Thyroid gland (tissue), 4 donors: ENCODE measurements around the gene MAFB. TPM values are rescaled to one million over a fixed set of nuclear protein-coding genes. Genes with fewer than 3 reads are reported as not detected.
A peak's percentile ranks its signal among the peaks of the same experiment; 100 is the strongest.
"Not testable (repeated sequence)": the region's sequence is repeated elsewhere in the genome, so short reads cannot be mapped to it uniquely, and the experiment has no call there.

Source experiments
- DNase-seq, 2 donors: peaks; one replicate each; pipeline ENCODE4 v3.0.0-alpha.2; 2019
- H3K27ac ChIP-seq, 3 donors: fragments of 200-600 bp; sonication (generic); 1 replicate in 2 of 3; 2 replicates in 1 of 3; pipeline ENCODE4 v1.5.1; 2016 to 2019; ENCODE audit warnings: mild to moderate bottlenecking in 1 of 3, moderate library complexity in 1 of 3
- H3K27me3 ChIP-seq: fragments of 200-600 bp; sonication (generic); one replicate; pipeline ENCODE4 v1.5.1; 2019
- H3K36me3 ChIP-seq, 2 donors: fragments of 200-600 bp; sonication (generic); one replicate each; pipeline ENCODE4 v1.5.1; 2016 to 2019
- H3K4me1 ChIP-seq, 2 donors: fragments of 200-600 bp; sonication (generic); one replicate each; pipeline ENCODE4 v1.5.1; 2017 to 2019
- H3K4me3 ChIP-seq, 3 donors: fragments of 200-600 bp; sonication (generic); replicated peaks in 1 of 3; 1 replicate in 2 of 3; 2 replicates in 1 of 3; pipeline ENCODE4 v1.5.1; 2016; ENCODE audit warnings: mild to moderate bottlenecking in 1 of 3
- H3K9me3 ChIP-seq: fragments of 200-600 bp; sonication (generic); one replicate; pipeline ENCODE4 v1.5.1; 2017
- POLR2A ChIP-seq, 2 donors: fragments of 450-650 bp; IDR thresholded peaks; one replicate each; pipeline ENCODE4 v1.6.1; 2017; ENCODE audit warnings: antibody characterized with exemption in 2 of 2, mild to moderate bottlenecking in 2 of 2, moderate library complexity in 1 of 2
- WGBS, 2 donors: methylation state at CpG; one replicate each; pipeline ENCODE4 v1.1.5; 2017; 5-methylcytosine and 5-hydroxymethylcytosine counted together
- intact Hi-C: fragments of 100-400 bp; cut with DNase I; formaldehyde crosslinking; loops from one replicate; pipeline ENCODE4 v1.15.1; 2023
- total RNA-seq, 4 donors: library from RNA; depleted of rRNA; stranded (reverse); fragments of >200 nt; gene quantifications; one replicate each; pipeline ENCODE4 v1.2.3, GENCODE V29; 2016
- TF ChIP-seq, protein P1 (sequence below), 6 experiments: fragments of 200-600 bp in 3 of 6; fragments of 450-650 bp in 3 of 6; sonication (generic) in 3 of 6; IDR thresholded peaks; one replicate each; pipeline ENCODE4 v1.5.1; 2016 to 2019; ENCODE audit warnings: antibody characterized with exemption in 6 of 6, mild to moderate bottlenecking in 2 of 6, inconsistent platforms in 1 of 6, moderate library complexity in 1 of 6

Gene MAFB
- total RNA-seq: 10 to 100 TPM; 34.4 to 46.1 (median 43.5) TPM

DNA sequence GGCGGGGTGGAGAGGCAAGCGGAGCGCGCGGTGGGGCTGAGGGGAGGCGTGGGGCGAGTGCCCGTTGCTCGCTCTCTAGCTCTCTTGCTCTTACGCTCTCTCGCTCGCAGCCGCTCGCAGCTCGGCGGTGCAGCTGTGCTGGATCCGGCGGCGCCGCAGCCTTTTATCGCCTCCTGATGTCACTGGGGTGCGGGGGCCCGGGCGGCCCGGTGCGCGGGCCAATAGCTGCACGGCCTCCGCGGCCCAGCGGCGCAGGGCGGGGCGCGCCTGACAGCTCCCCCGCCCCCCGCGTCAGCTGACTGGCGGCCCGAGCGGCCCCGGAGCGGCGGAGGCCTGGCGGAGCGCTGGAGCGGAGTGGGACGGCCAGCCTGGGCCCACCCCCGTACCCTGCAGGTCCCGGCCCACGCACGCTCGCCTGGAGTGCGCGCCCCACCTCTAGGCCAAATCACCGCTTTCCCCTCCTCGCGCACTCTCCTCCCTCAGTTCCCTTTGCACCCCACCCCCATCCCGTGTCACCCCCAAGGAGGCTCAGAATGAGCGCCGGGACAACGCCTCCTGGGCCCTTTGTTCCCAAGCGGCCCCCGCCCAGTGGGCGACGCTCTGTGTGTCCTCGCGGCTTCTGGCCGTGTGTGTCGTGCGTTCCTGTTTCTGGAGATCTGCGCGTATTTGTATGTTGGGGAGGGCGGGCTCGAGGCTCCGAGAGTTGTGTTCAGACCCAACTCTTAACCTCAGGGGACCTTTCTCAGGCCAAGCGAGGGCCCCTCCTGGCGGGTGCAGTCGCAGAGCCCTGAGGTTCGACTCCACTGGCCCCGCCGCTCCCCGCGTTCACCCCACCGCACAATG, at the start of gene MAFB:
Gene MAFB, minus strand, starts transcription at position 137 of the 843 bp plus-strand sequence. CDS start 386 bp downstream, outside the sequence.
- H3K36me3 ChIP-seq: no peaks in the 10 kb centered on the region
- TF ChIP-seq, protein P1, sequence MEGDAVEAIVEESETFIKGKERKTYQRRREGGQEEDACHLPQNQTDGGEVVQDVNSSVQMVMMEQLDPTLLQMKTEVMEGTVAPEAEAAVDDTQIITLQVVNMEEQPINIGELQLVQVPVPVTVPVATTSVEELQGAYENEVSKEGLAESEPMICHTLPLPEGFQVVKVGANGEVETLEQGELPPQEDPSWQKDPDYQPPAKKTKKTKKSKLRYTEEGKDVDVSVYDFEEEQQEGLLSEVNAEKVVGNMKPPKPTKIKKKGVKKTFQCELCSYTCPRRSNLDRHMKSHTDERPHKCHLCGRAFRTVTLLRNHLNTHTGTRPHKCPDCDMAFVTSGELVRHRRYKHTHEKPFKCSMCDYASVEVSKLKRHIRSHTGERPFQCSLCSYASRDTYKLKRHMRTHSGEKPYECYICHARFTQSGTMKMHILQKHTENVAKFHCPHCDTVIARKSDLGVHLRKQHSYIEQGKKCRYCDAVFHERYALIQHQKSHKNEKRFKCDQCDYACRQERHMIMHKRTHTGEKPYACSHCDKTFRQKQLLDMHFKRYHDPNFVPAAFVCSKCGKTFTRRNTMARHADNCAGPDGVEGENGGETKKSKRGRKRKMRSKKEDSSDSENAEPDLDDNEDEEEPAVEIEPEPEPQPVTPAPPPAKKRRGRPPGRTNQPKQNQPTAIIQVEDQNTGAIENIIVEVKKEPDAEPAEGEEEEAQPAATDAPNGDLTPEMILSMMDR (IDR thresholded peaks at IDR 0.05): no peak
- TF ChIP-seq POLR2A (IDR thresholded peaks at IDR 0.05): peak; percentile 99 to 100
- intact Hi-C loops: loop anchor here (10.0 kb wide), 1 partner anchor 925 kb away; the partner anchor contains the start of gene CHD6
- H3K27me3 ChIP-seq: no peaks in the 10 kb centered on the region
- WGBS, 2 donors: 0% methylated on average over 15 to 23 of the region's 85 CpGs
- H3K27ac ChIP-seq: peak within 1 kb of the TSS; percentile 96 to 98 (median 98)
- H3K4me3 ChIP-seq: peak within 1 kb of the TSS; percentile 73 to 84 (median 75)
- peak; percentile 95 for DNase-seq
- no peaks in the 10 kb centered on the region for H3K9me3 ChIP-seq
- H3K4me1 ChIP-seq: peaks cover 5 to 23% of the 10 kb centered on the region in 2 donors

DNA sequence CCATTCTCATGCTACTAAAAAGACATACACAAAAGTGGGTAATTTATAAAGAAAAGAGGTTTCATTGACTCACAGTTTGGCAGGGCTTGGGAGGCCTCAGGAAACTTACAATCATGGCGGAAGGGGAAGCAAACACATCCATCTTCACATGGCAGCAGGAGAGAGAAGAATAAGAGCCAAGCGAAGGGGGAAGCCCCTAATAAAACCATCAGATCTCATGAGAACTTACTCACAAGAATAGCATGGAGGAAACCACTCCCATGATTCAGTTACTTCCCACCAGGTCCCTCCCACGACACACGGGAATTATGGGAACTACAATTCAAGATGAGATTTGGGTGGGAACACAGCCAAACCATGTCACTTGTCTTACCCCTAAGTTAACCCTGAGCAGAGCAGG, 47.4 kb upstream of the MAFB start:
- WGBS, 2 donors: 79 to 80% methylated on average over 4 of the region's 4 CpGs
- H3K9me3 ChIP-seq, H3K36me3 ChIP-seq, H3K27ac ChIP-seq, H3K4me1 ChIP-seq, H3K4me3 ChIP-seq, intact Hi-C loops, DNase-seq, H3K27me3 ChIP-seq: not testable (repeated sequence)

DNA sequence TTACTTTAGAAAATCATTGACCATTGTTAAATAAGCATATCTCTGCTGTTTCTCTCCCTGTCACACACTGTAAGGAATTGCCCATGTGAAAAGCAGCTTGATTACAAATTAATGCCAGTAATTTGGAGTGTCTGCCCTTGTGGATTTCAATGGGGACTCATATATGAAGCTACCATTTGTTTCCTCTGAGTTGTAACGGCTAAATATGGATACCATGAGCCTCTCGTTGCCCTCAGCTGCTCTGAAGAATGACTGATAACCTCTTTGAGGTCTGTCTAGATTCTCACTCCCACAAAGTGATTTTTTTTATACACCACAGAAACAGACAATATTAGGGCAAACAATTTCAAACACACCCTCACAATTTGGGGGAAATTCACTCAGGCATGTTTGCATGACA, 40.0 kb upstream of the MAFB start:
- no peaks in the 10 kb centered on the region for H3K27me3 ChIP-seq
- TF ChIP-seq POLR2A (IDR thresholded peaks at IDR 0.05): no peak
- TF ChIP-seq, protein P1 (IDR thresholded peaks at IDR 0.05): no peak
- 72 to 76% methylated on average over 2 of the region's 2 CpGs for WGBS, 2 donors

DNA sequence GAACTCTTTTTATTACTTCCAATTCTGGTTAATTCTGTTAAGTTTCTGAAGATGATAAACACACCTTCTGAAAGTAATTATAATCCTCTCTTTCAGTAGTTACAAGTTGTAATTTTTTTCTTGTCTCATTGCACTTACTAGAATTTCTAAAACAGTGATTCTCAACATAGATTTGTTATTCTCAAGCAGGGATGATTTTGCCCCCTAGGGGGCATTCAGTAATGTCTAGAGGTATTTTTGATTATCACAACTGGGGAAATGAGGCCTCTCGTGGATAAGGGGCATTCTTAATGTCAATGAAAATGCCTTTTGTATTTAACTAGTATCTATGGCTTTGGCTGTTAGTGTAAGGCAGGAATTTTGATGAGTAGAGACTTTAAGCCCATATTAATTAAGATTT, 39.4 kb upstream of the MAFB start:
- H3K4me3 ChIP-seq: no peak overlapping the region
- TF ChIP-seq, protein P1 (IDR thresholded peaks at IDR 0.05): no peak
- no peak for TF ChIP-seq POLR2A (IDR thresholded peaks at IDR 0.05)
- DNase-seq: no peak
- H3K9me3 ChIP-seq: no peaks in the 10 kb centered on the region
- no peaks in the 10 kb centered on the region for H3K27me3 ChIP-seq
- no peak overlapping the region for H3K27ac ChIP-seq
- H3K4me1 ChIP-seq: no peaks in the 10 kb centered on the region
- no peaks in the 10 kb centered on the region for H3K36me3 ChIP-seq
- WGBS, 2 donors: 56 to 61% methylated on average over 1 of the region's 1 CpG
- intact Hi-C loops: no loop called here

More for the DNA sequence above, 40.0 kb upstream of the MAFB start:
- Histone ChIP-seq H3K4me3 (no peak overlapping the region), H3K9me3 (no peaks in the 10 kb centered on the region), H3K27ac (no peak overlapping the region), H3K4me1 (no peaks in the 10 kb centered on the region), H3K36me3 (no peaks in the 10 kb centered on the region)
- intact Hi-C loops: no loop called here
- no peak for DNase-seq

DNA sequence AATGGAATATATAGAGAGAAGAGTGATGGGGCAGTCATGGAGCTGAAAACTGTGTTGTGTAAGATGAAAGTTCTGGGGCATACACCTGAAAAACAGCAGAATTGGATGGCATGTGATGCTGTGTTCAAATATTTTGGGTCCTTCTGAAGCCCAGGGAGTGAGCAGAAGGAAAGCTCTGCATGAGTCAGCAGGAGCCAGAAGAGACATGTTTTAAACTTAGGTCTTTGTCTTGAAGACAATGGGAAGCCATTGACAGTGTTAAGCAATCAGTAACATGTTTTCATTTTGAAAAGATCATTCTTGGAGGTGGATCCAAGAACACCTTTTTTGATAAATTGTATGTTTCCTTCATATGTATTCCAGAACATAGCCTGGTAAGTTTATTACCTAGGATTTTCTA, 38.9 kb upstream of the MAFB start:
- no peak overlapping the region for H3K4me3 ChIP-seq
- no peaks in the 10 kb centered on the region for H3K36me3 ChIP-seq
- H3K27me3 ChIP-seq: no peaks in the 10 kb centered on the region
- no peak overlapping the region for H3K27ac ChIP-seq
- intact Hi-C loops: no loop called here
- TF ChIP-seq POLR2A (IDR thresholded peaks at IDR 0.05): no peak
- TF ChIP-seq, protein P1 (IDR thresholded peaks at IDR 0.05): no peak
- DNase-seq: no peak
- no peaks in the 10 kb centered on the region for H3K4me1 ChIP-seq
- H3K9me3 ChIP-seq: no peaks in the 10 kb centered on the region
